ENCODE data around the gene SFT2D2. TPM values are rescaled to one million over a fixed set of nuclear protein-coding genes. Genes with fewer than 3 reads are reported as not detected.

The SFT2D2 gene
- 29.7 and 45.3 TPM in 2 replicates for total RNA-seq

DNA sequence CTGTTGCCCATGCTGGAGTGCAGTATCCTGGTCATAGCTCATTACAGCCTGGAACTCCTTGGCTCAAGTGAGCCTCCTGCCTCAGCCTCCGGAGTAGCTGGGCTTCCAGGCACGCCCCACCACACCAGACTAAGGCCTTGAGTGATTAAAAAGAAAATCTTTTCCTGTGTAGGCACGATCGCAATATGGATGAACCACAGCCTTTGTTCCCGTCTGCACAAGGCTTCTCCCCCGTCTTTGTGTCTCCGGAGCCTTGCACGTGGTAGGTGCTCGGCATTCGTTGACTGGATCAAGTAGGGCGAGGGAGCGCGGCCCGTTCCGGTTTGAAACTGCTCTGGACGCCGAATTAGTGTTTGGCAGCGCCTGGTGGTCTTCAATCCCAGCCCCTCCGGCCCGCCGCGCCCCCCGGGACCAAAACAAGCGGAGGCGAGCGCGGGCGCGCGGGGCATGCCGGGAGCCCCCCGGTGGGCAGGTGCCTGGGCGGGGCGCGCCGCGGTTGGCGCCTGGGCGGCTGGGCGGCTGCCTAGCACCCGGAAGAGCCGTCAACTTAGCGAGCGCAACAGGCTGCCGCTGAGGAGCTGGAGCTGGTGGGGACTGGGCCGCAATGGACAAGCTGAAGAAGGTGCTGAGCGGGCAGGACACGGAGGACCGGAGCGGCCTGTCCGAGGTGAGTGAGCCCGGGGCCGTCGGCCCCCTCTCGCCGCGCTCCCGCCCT lies at the start of gene SFT2D2:
Gene SFT2D2 (plus strand): TSS at position 529 of the 715 bp plus-strand sequence. CDS start 76 bp downstream, at position 605.

DNA sequence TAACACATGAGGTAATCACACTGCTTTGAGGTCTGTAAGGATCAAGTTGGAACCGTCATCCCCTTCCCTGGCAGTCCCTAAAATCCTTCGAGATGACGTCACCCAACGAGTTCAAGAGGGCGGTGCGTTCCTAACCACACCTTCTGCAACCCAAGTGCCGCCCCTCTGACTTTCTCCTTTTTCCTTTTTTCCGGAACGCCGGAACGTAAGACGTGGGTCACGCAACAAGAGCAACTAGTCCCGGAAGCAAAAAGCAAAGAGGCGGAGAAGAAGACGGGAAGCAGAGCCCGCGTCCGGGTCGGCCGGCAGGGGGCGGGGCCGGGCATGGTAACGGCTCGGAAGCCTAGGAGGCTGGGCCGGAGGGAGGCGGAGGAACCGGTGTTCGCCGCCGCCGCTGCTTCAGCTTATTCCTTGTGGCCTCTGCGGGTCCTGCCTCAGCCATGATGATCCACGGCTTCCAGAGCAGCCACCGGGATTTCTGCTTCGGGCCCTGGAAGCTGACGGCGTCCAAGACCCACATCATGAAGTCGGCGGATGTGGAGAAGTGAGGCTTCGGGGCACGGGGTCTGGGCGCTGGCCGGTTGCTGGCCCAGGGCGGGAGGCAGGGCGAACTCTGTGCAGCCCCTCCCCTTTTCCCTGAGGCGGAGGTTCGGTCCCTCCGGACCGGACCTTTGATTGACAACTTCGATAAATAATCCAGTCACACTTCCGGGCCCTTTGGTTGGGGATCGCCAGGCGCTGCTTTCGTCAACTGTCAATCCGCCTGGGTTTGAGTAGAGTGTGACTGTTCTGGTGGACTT lies 47.0 kb upstream of the SFT2D2 start, which contains the start of gene TIPRL:
Gene TIPRL (plus strand): TSS at position 325 of the 800 bp plus-strand sequence. CDS start 116 bp downstream, at position 441.

DNA sequence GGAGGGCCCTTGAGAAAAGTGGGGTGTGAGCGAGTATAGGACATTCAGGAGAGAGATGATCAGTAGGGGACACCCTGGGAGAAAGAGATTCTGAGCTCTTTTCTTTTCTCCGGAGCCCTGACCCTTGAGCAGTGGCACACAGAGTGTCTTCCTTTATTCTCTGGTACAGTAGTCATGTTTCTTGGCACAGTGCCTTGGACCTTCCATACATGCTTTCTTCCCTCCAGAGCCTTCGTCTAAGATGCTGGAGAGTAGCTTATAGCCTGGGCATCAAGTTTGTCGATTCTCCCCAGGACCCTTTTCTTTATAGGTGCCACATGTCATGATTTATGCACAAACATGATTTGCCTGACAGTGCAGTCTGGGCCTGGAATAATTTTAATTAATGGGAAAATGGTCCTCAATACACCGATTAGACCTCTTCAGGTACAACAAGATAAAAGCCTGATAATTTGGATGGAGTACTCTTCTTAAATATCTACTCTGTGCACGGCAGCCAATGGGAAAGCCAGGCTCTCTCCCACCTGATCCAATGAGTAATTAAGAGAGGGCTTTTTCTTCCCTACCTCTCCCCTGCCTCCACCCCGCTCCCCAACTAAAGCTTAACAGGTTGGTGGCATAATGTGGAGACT lies 54.6 kb downstream of the SFT2D2 start, which contains the start of gene TBX19:
Gene TBX19 (plus strand): TSS at position 582 of the 632 bp plus-strand sequence. CDS start 214 bp downstream, outside the sequence.

Other genes starting within 250 kb of the SFT2D2 start
- 5.8 and 11.8 TPM in 2 replicates for gene GPR161, start 89.1 kb upstream of the SFT2D2 start, total RNA-seq
- 29.0 and 32.3 TPM in 2 replicates for gene TIPRL, start 47.0 kb upstream of the SFT2D2 start, total RNA-seq
- 0.68 and 1.00 TPM in 2 replicates for gene TBX19, start 54.9 kb downstream of the SFT2D2 start, total RNA-seq